GM12878 (cell line): ENCODE results near the gene PHF14. TPM values are rescaled to one million over a fixed set of nuclear protein-coding genes. Genes with fewer than 3 reads are reported as not detected.

Source experiments
- BCL3 ChIP-seq: IDR thresholded peaks from 2 replicates; pipeline ENCODE4 v1.6.1; 2011; ENCODE audit warnings: borderline replicate concordance, low read depth, mild to moderate bottlenecking, moderate library complexity, low read length; ENCODE audit not compliant: insufficient read depth, poor library complexity, severe bottlenecking
- CHD4 ChIP-seq: fragments of 200-600 bp; sonication (generic); IDR thresholded peaks from 2 replicates; pipeline ENCODE4 v1.6.1; 2016; ENCODE audit warnings: mild to moderate bottlenecking
- HSF1 ChIP-seq: fragments of 150-350 bp; IDR thresholded peaks from 2 replicates; pipeline ENCODE4 v1.6.1; 2014; ENCODE audit warnings: mild to moderate bottlenecking, low read depth, low read length
- IKZF2 ChIP-seq, 2 experiments: fragments of 450-650 bp; IDR thresholded peaks; 2 replicates each; pipeline ENCODE4 v1.6.1; 2017; ENCODE audit warnings: mild to moderate bottlenecking in 2 of 2, moderate library complexity in 2 of 2
- PBX3 ChIP-seq: IDR thresholded peaks from 2 replicates; pipeline ENCODE4 v1.6.1; 2011; ENCODE audit warnings: mild to moderate bottlenecking, low read depth, low read length, moderate library complexity; ENCODE audit not compliant: insufficient replicate concordance
- SKIL ChIP-seq: fragments of 450-650 bp; IDR thresholded peaks from 2 replicates; pipeline ENCODE4 v1.6.1; 2017; ENCODE audit warnings: mild to moderate bottlenecking, low read depth, inconsistent platforms; ENCODE audit not compliant: poor library complexity, severe bottlenecking
- ZBTB40 ChIP-seq: fragments of 450-650 bp; IDR thresholded peaks from 2 replicates; pipeline ENCODE4 v1.6.1; 2016; ENCODE audit warnings: mild to moderate bottlenecking, moderate library complexity, borderline replicate concordance
- ZNF217 ChIP-seq: fragments of 450-650 bp; IDR thresholded peaks from 2 replicates; pipeline ENCODE4 v1.6.1; 2017; ENCODE audit warnings: antibody characterized with exemption, mild to moderate bottlenecking
- polyA plus RNA-seq, 11 experiments: library from polyadenylated mRNA; depleted of rRNA in 4 of 11; unstranded in 6 of 11; stranded (reverse) in 5 of 11; fragments of >200 nt; fragmentation: Nextera tagmentation in 4 of 11; fragmentation: Illumina TruSeq in 1 of 11; extraction: Ambion mirVana in 4 of 11; extraction: Trizol in 1 of 11; gene quantifications; 1 replicate in 1 of 11; 2 replicates in 10 of 11; pipeline versions ENCODE4 v1.2.1 to v1.2.3, GENCODE V29; 2011 to 2016; ENCODE audit warnings: inconsistent platforms in 2 of 11, missing spikeins in 2 of 11, low read depth in 1 of 11
- total RNA-seq, 4 experiments: library from RNA; depleted of rRNA in 3 of 4; stranded (reverse); fragments of >200 nt in 3 of 4; fragmentation: Illumina TruSeq in 1 of 4; extraction: Trizol in 1 of 4; gene quantifications; 2 replicates each; pipeline versions ENCODE4 v1.2.1 to v1.2.3, GENCODE V29; 2013 to 2021

PHF14 gene
- total and polyA plus RNA-seq, 10 of the 15 experiments (the other 5 are each of a cell fraction or from before 2014, with no cell fraction given): 21.3 to 47.1 (median 29.9) TPM

GRCh38 chr7:11170175-11170574 lies 196.5 kb downstream of the PHF14 start (continued):
- TF ChIP-seq ZBTB40 (no peak), HSF1 (no peak), CHD4 (no peak), BCL3 (no peak), SKIL (no peak), ZNF217 (no peak), PBX3 (no peak), IKZF2 (IDR thresholded peaks at IDR 0.05) (no peak)
